Testis (tissue), 3 donors: ENCODE results near the gene PRKAR1B. TPM values are rescaled to one million over a fixed set of nuclear protein-coding genes. Genes with fewer than 3 reads are reported as not detected.

ENCODE experiments used
- DNase-seq: peaks from one replicate; pipeline ENCODE4 v3.0.0-alpha.2; 2019
- H3K27ac ChIP-seq, 2 donors: fragments of 200-600 bp; sonication (generic); one replicate each; pipeline ENCODE4 v1.5.1; 2019
- H3K27me3 ChIP-seq: fragments of 200-600 bp; sonication (generic); one replicate; pipeline ENCODE4 v1.5.1; 2019
- H3K36me3 ChIP-seq: fragments of 200-600 bp; sonication (generic); one replicate; pipeline ENCODE4 v1.5.1; 2017; ENCODE audit warnings: low read depth; ENCODE audit errors: missing control alignments
- H3K4me1 ChIP-seq: fragments of 200-600 bp; sonication (generic); one replicate; pipeline ENCODE4 v1.5.1; 2019
- H3K4me3 ChIP-seq, 2 donors: fragments of 200-600 bp; sonication (generic); one replicate each; pipeline ENCODE4 v1.5.1; 2017 to 2019
- H3K9me3 ChIP-seq: fragments of 200-600 bp; sonication (generic); one replicate; pipeline ENCODE4 v1.5.1; 2017
- CTCF ChIP-seq, 3 experiments: fragments of 450-650 bp in 2 of 3; fragments of 200-600 bp in 1 of 3; sonication (generic) in 1 of 3; IDR thresholded peaks; one replicate each; pipeline ENCODE4 v1.5.1; 2016 to 2019; ENCODE audit warnings: antibody characterized with exemption in 3 of 3, mild to moderate bottlenecking in 2 of 3, moderate library complexity in 1 of 3
- POLR2A ChIP-seq: fragments of 450-650 bp; IDR thresholded peaks from one replicate; pipeline ENCODE4 v1.6.1; 2017; ENCODE audit warnings: antibody characterized with exemption, mild to moderate bottlenecking, moderate library complexity
- WGBS, 2 donors: methylation state at CpG; one replicate each; pipeline ENCODE4 v1.1.5; 2018; 5-methylcytosine and 5-hydroxymethylcytosine counted together
- intact Hi-C: fragments of 100-400 bp; cut with DNase I; formaldehyde crosslinking; loops from one replicate; pipeline ENCODE4 v1.15.1; 2023; ENCODE audit warnings: low total_unique reads
- polyA plus RNA-seq: library from polyadenylated mRNA; stranded (reverse); fragments of 350-450 nt; fragmentation: Illumina TruSeq; extraction: RNeasy Lipid Tissue Mini Kit (QIAGEN cat#74804); gene quantifications from one replicate; pipeline ENCODE4 v1.2.3, GENCODE V29; 2014; ENCODE audit warnings: low read depth, low replicate concordance; ENCODE audit not compliant: insufficient read depth
- total RNA-seq, 2 donors: library from RNA; depleted of rRNA; stranded (reverse); fragments of >200 nt; gene quantifications; one replicate each; pipeline ENCODE4 v1.2.3, GENCODE V29; 2016

PRKAR1B gene
- total and polyA plus RNA-seq, 3 donors from 2014 or later = 27.8 to 35.7 (median 31.3) TPM

GRCh38 chr7:635227-635626 lies 91.9 kb downstream of the PRKAR1B start:
- TF ChIP-seq CTCF (IDR thresholded peaks at IDR 0.05) (no peak), POLR2A (no peak)
- intact Hi-C loops = no loop called here
- Histone ChIP-seq H3K4me3 (no peak overlapping the region), H3K36me3 (no peaks in the 10 kb centered on the region), H3K9me3 (no peaks in the 10 kb centered on the region), H3K4me1 (peaks cover 3% of the 10 kb centered on the region), H3K27ac (no peak overlapping the region), H3K27me3 (no peaks in the 10 kb centered on the region)
- 43 to 66% methylated on average over 2 to 12 of the region's 12 CpGs for WGBS, 2 donors
- DNase-seq = no peak

GRCh38 chr7:633381-634018 lies 93.6 kb downstream of the PRKAR1B start:
- Histone ChIP-seq H3K4me3 (no peak overlapping the region), H3K27me3 (no peaks in the 10 kb centered on the region), H3K27ac (no peak overlapping the region), H3K9me3 (no peaks in the 10 kb centered on the region), H3K4me1 (peaks cover 3% of the 10 kb centered on the region), H3K36me3 (no peaks in the 10 kb centered on the region)
- intact Hi-C loops = no loop called here
- no peak for DNase-seq
- WGBS, 2 donors = 95 to 97% methylated on average over 12 of the region's 12 CpGs
- TF ChIP-seq CTCF (IDR thresholded peaks at IDR 0.05) = no peak

GRCh38 chr7:632831-633210 lies 94.3 kb downstream of the PRKAR1B start:
- DNase-seq = no peak
- no peaks in the 10 kb centered on the region for H3K27me3 ChIP-seq
- H3K9me3 ChIP-seq = no peaks in the 10 kb centered on the region
- WGBS, 2 donors = 85 to 99% methylated on average over 17 to 23 of the region's 23 CpGs
- H3K4me3 ChIP-seq = no peak overlapping the region
- TF ChIP-seq CTCF (IDR thresholded peaks at IDR 0.05) = no peak
- no peak for TF ChIP-seq POLR2A
- no peaks in the 10 kb centered on the region for H3K36me3 ChIP-seq
- H3K27ac ChIP-seq = no peak overlapping the region
- intact Hi-C loops = no loop called here
- H3K4me1 ChIP-seq = peaks cover 3% of the 10 kb centered on the region

GRCh38 chr7:631964-632830 lies 94.9 kb downstream of the PRKAR1B start:
- peak; percentile 31 for DNase-seq
- Histone ChIP-seq H3K4me1 (peaks cover 3% of the 10 kb centered on the region), H3K27me3 (no peaks in the 10 kb centered on the region), H3K36me3 (no peaks in the 10 kb centered on the region), H3K9me3 (no peaks in the 10 kb centered on the region), H3K4me3 (no peak overlapping the region), H3K27ac (no peak overlapping the region)
- TF ChIP-seq POLR2A (no peak), CTCF (IDR thresholded peaks at IDR 0.05) (no peak)
- 61 to 67% methylated on average over 9 to 39 of the region's 39 CpGs for WGBS, 2 donors
- intact Hi-C loops = no loop called here
